Activated gamma-delta T cell treated with Interleukin-2 at 50 U/mL for 16 hours (primary cell): ENCODE data around the gene SELL.
"Not testable (repeated sequence)": the region's sequence is repeated elsewhere in the genome, so short reads cannot be mapped to it uniquely, and the experiment has no call there.

Experiments used
- DNase-seq: peaks from one replicate; pipeline ENCODE4 v3.0.0-alpha.2; 2020

Gene SELL

GRCh38 chr1:169662680-169663079 is 48.7 kb downstream of the SELL start:
- not testable (repeated sequence) for DNase-seq

GRCh38 chr1:169661066-169661465 is 50.4 kb downstream of the SELL start:
- DNase-seq: not testable (repeated sequence)

GRCh38 chr1:169658777-169659176 is 52.6 kb downstream of the SELL start:
- DNase-seq: not testable (repeated sequence)

GRCh38 chr1:169653873-169654272 is 57.5 kb downstream of the SELL start:
- no peak for DNase-seq

- no peak for DNase-seq
Measured at GRCh38 chr1:169651035-169651434, 60.4 kb downstream of the SELL start.

GRCh38 chr1:169650551-169650950 is 60.9 kb downstream of the SELL start:
- no peak for DNase-seq

GRCh38 chr1:169648709-169649108 is 62.7 kb downstream of the SELL start:
- no peak for DNase-seq

GRCh38 chr1:169648187-169648586 is 63.2 kb downstream of the SELL start:
- no peak for DNase-seq

GRCh38 chr1:169647512-169647911 is 63.9 kb downstream of the SELL start:
- no peak for DNase-seq

- DNase-seq: no peak
Measured at GRCh38 chr1:169644297-169644696, 67.1 kb downstream of the SELL start.
